Measurements from ENCODE around the gene SLC35B4. TPM values are rescaled to one million over a fixed set of nuclear protein-coding genes. Genes with fewer than 3 reads are reported as not detected.
A peak's percentile ranks its signal among the peaks of the same experiment; 100 is the strongest.

Gene SLC35B4
- total RNA-seq, 1 donor from 2014 or later, result 23.2 TPM

DNA sequence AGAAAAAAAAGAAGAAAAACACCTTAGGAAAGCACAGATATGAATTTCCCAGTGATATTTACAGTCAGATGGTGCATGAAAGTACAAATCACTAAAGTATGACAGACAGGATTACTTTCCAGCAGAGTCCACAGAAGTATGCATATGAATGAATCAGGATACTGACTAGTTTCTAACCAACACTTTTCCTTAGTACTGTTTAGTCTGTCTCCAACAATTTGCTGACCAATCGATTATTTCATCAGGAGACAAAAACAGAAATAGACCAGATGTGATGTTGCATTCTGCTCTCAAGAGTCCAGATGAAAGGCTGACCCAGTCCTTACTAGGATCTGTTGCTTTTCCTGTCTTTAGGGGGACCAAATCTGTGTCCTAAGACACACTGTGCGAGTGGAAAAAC, 14.6 kb downstream of the SLC35B4 start:
- DNase-seq (ENCODE audit: low read depth) (peak; percentile 16), FAIRE-seq (no peak)
- H3K27me3 ChIP-seq (ENCODE audit: insufficient read depth, low read length), result no peaks in the 10 kb centered on the region
- peaks cover 2% of the 10 kb centered on the region for H3K36me3 Mint-ChIP-seq (ENCODE audit: low read depth, unreplicated experiment)
- H3K79me2 ChIP-seq (ENCODE audit: insufficient read depth, low read length), result no peaks in the 10 kb centered on the region
- H3K9me3 Mint-ChIP-seq (ENCODE audit: unreplicated experiment), result no peaks in the 10 kb centered on the region
- no peaks in the 10 kb centered on the region for H3K4me1 ChIP-seq (ENCODE audit: insufficient read depth, low read length)
- H2AFZ ChIP-seq (ENCODE audit: low read depth, low read length), result no peak overlapping the region
- no peak for TF ChIP-seq CTCF (IDR thresholded peaks at IDR 0.05; ENCODE audit: insufficient read depth, low read depth, low read length)
- TF ChIP-seq EZH2 (IDR thresholded peaks at IDR 0.05; ENCODE audit: insufficient read depth, low read length), result no peak
- no peaks in the 10 kb centered on the region for H4K20me1 ChIP-seq (ENCODE audit: insufficient read depth, low read length)
- no peak overlapping the region for H3K27ac ChIP-seq (ENCODE audit: low read depth, low read length)
- H3K9ac ChIP-seq (ENCODE audit: low read length), result no peak overlapping the region
- H3K4me3 Mint-ChIP-seq (ENCODE audit: unreplicated experiment), result no peak overlapping the region
- peaks cover 23% of the 10 kb centered on the region for H3K36me3 ChIP-seq (ENCODE audit: insufficient read depth, low read length)
- H3K4me3 ChIP-seq (ENCODE audit: insufficient read depth, low read depth, low read length), result no peak overlapping the region
- no peak overlapping the region for H3K4me2 ChIP-seq (ENCODE audit: low read length)
- H3K9me3 ChIP-seq (ENCODE audit: insufficient read depth, low read depth, low read length), result no peaks in the 10 kb centered on the region
- no peaks in the 10 kb centered on the region for H3K27me3 Mint-ChIP-seq (ENCODE audit: low read depth, unreplicated experiment)
- peaks cover 11% of the 10 kb centered on the region for H3K4me1 Mint-ChIP-seq (ENCODE audit: low read depth, unreplicated experiment)
- H3K27ac Mint-ChIP-seq (ENCODE audit: unreplicated experiment), result peak overlapping the region; percentile 67

- Mint-ChIP-seq H3K4me3 (ENCODE audit: unreplicated experiment) (no peak overlapping the region), H3K36me3 (ENCODE audit: low read depth, unreplicated experiment) (peaks cover 2% of the 10 kb centered on the region), H3K27me3 (ENCODE audit: low read depth, unreplicated experiment) (no peaks in the 10 kb centered on the region), H3K27ac (ENCODE audit: unreplicated experiment) (no peak overlapping the region), H3K9me3 (ENCODE audit: unreplicated experiment) (no peaks in the 10 kb centered on the region), H3K4me1 (ENCODE audit: low read depth, unreplicated experiment) (peaks cover 11% of the 10 kb centered on the region)
- Histone ChIP-seq H3K79me2 (ENCODE audit: insufficient read depth, low read length) (no peaks in the 10 kb centered on the region), H3K4me1 (ENCODE audit: insufficient read depth, low read length) (no peaks in the 10 kb centered on the region), H3K4me3 (ENCODE audit: insufficient read depth, low read depth, low read length) (no peak overlapping the region), H4K20me1 (ENCODE audit: insufficient read depth, low read length) (no peaks in the 10 kb centered on the region), H3K27ac (ENCODE audit: low read depth, low read length) (no peak overlapping the region), H2AFZ (ENCODE audit: low read depth, low read length) (no peak overlapping the region), H3K36me3 (ENCODE audit: insufficient read depth, low read length) (peaks cover 24% of the 10 kb centered on the region), H3K9ac (ENCODE audit: low read length) (no peak overlapping the region), H3K27me3 (ENCODE audit: insufficient read depth, low read length) (no peaks in the 10 kb centered on the region), H3K4me2 (ENCODE audit: low read length) (no peak overlapping the region), H3K9me3 (ENCODE audit: insufficient read depth, low read depth, low read length) (no peaks in the 10 kb centered on the region)
- DNase-seq (ENCODE audit: low read depth) (no peak), FAIRE-seq (no peak)
- no peak for TF ChIP-seq EZH2 (IDR thresholded peaks at IDR 0.05; ENCODE audit: insufficient read depth, low read length)
- TF ChIP-seq CTCF (IDR thresholded peaks at IDR 0.05; ENCODE audit: insufficient read depth, low read depth, low read length), result no peak
These were observed 15.1 kb downstream of the SLC35B4 start for GRCh38 chr7:134301592-134301991.

- Histone ChIP-seq H3K9me3 (ENCODE audit: insufficient read depth, low read depth, low read length) (no peaks in the 10 kb centered on the region), H3K4me3 (ENCODE audit: insufficient read depth, low read depth, low read length) (no peak overlapping the region), H4K20me1 (ENCODE audit: insufficient read depth, low read length) (no peaks in the 10 kb centered on the region), H3K79me2 (ENCODE audit: insufficient read depth, low read length) (no peaks in the 10 kb centered on the region), H3K27me3 (ENCODE audit: insufficient read depth, low read length) (no peaks in the 10 kb centered on the region), H3K36me3 (ENCODE audit: insufficient read depth, low read length) (peaks cover 30% of the 10 kb centered on the region), H3K9ac (ENCODE audit: low read length) (no peak overlapping the region), H3K4me1 (ENCODE audit: insufficient read depth, low read length) (no peaks in the 10 kb centered on the region), H3K27ac (ENCODE audit: low read depth, low read length) (no peak overlapping the region), H2AFZ (ENCODE audit: low read depth, low read length) (no peak overlapping the region), H3K4me2 (ENCODE audit: low read length) (no peak overlapping the region)
- no peak overlapping the region for H3K4me3 Mint-ChIP-seq (ENCODE audit: unreplicated experiment)
- peaks cover 4% of the 10 kb centered on the region for H3K36me3 Mint-ChIP-seq (ENCODE audit: low read depth, unreplicated experiment)
- H3K27ac Mint-ChIP-seq (ENCODE audit: unreplicated experiment), result no peak overlapping the region
- no peak for FAIRE-seq
- TF ChIP-seq EZH2 (IDR thresholded peaks at IDR 0.05; ENCODE audit: insufficient read depth, low read length) (no peak), CTCF (IDR thresholded peaks at IDR 0.05; ENCODE audit: insufficient read depth, low read depth, low read length) (no peak)
- DNase-seq (ENCODE audit: low read depth), result no peak
- H3K27me3 Mint-ChIP-seq (ENCODE audit: low read depth, unreplicated experiment), result no peaks in the 10 kb centered on the region
- H3K9me3 Mint-ChIP-seq (ENCODE audit: unreplicated experiment), result no peaks in the 10 kb centered on the region
- H3K4me1 Mint-ChIP-seq (ENCODE audit: low read depth, unreplicated experiment), result peaks cover 11% of the 10 kb centered on the region
These were observed 15.7 kb downstream of the SLC35B4 start for GRCh38 chr7:134300988-134301387.

Data from astrocyte (in vitro differentiated cells and primary cell).